Gastroesophageal sphincter (tissue), 4 donors: ENCODE data around the gene TTC13. TPM values are rescaled to one million over a fixed set of nuclear protein-coding genes. Genes with fewer than 3 reads are reported as not detected.

ENCODE experiments used
- ATAC-seq: fragments of 150-250 bp; one replicate; pipeline ENCODE4 v1.9.1; 2016; ENCODE audit warnings: mild to moderate bottlenecking, moderate library complexity
- H3K27ac ChIP-seq, 4 donors: fragments of 200-600 bp; sonication (generic) in 3 of 4; 1 replicate in 3 of 4; 2 replicates in 1 of 4; pipeline ENCODE4 v1.5.1; 2016 to 2019
- H3K27me3 ChIP-seq: fragments of 200-600 bp; sonication (generic); one replicate; pipeline ENCODE4 v1.5.1; 2019
- H3K36me3 ChIP-seq, 2 donors: fragments of 200-600 bp; sonication (generic); one replicate each; pipeline ENCODE4 v1.5.1; 2019; ENCODE audit warnings: control low read depth in 1 of 2
- H3K4me1 ChIP-seq, 3 donors: fragments of 200-600 bp; sonication (generic); 1 replicate in 2 of 3; 2 replicates in 1 of 3; pipeline ENCODE4 v1.5.1; 2016 to 2019; ENCODE audit warnings: control low read depth in 2 of 3
- H3K4me3 ChIP-seq, 2 donors: fragments of 200-600 bp; sonication (generic); one replicate each; pipeline ENCODE4 v1.5.1; 2019; ENCODE audit warnings: mild to moderate bottlenecking in 1 of 2, moderate library complexity in 1 of 2
- H3K9me3 ChIP-seq, 3 donors: fragments of 200-600 bp; sonication (generic); one replicate each; pipeline ENCODE4 v1.5.1; 2017 to 2019; ENCODE audit warnings: control low read depth in 2 of 3
- EP300 ChIP-seq: sonication (generic); formaldehyde crosslinking; IDR thresholded peaks from one replicate; pipeline ENCODE4 v1.6.1; 2017; ENCODE audit warnings: antibody characterized with exemption, mild to moderate bottlenecking
- POLR2A ChIP-seq, 2 donors: fragments of 450-650 bp; IDR thresholded peaks; one replicate each; pipeline ENCODE4 v1.6.1; 2017; ENCODE audit warnings: antibody characterized with exemption in 2 of 2, mild to moderate bottlenecking in 2 of 2, moderate library complexity in 1 of 2
- POLR2AphosphoS5 ChIP-seq: sonication (generic); formaldehyde crosslinking; IDR thresholded peaks from one replicate; pipeline ENCODE4 v1.6.1; 2017; ENCODE audit warnings: antibody characterized with exemption
- WGBS, 2 donors: methylation state at CpG; one replicate each; pipeline ENCODE4 v1.1.5; 2018; ENCODE audit warnings: low coverage in 1 of 2; 5-methylcytosine and 5-hydroxymethylcytosine counted together
- total RNA-seq, 4 donors: library from RNA; depleted of rRNA; stranded (reverse); fragments of >200 nt; gene quantifications; one replicate each; pipeline ENCODE4 v1.1.0, GENCODE V29; 2016
- TF ChIP-seq, protein P1 (sequence below), 4 experiments: fragments of 200-600 bp in 2 of 4; fragments of 450-650 bp in 2 of 4; sonication (generic) in 1 of 4; IDR thresholded peaks; one replicate each; pipeline ENCODE4 v1.5.1; 2017 to 2019; ENCODE audit warnings: antibody characterized with exemption in 4 of 4, mild to moderate bottlenecking in 2 of 4, moderate library complexity in 2 of 4

The TTC13 gene
- total RNA-seq, 4 donors from 2014 or later: 9.6 to 24.4 (median 13.7) TPM

DNA sequence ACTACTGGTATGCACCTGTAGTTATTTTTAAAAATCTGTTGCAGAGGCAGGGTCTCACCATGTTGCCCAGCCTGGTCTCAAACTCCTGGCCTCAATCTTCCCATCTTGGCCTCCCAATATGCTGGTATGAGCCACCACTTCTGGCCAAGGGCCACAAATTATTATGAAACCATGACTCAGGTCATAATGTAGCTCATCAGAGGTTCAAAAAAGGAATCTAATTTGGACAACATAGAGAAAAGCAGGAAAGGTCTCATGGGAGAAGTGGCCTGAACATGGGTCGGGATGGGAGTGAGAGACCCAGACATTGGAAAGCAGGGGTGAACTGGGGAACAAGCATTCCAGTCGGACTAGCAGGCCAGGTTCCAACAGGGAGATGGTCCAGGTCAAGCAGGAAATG is 65.2 kb downstream of the TTC13 start:
- 82 to 83% methylated on average over 1 to 2 of the region's 2 CpGs for WGBS, 2 donors
- Histone ChIP-seq H3K36me3 (peaks cover 0 to 31% of the 10 kb centered on the region in 2 donors), H3K4me3 (no peak overlapping the region), H3K9me3 (no peaks in the 10 kb centered on the region), H3K27me3 (no peaks in the 10 kb centered on the region), H3K4me1 (peaks cover 0 to 27% (median 4%) of the 10 kb centered on the region in 3 donors), H3K27ac (no peak overlapping the region)
- TF ChIP-seq, protein P1, sequence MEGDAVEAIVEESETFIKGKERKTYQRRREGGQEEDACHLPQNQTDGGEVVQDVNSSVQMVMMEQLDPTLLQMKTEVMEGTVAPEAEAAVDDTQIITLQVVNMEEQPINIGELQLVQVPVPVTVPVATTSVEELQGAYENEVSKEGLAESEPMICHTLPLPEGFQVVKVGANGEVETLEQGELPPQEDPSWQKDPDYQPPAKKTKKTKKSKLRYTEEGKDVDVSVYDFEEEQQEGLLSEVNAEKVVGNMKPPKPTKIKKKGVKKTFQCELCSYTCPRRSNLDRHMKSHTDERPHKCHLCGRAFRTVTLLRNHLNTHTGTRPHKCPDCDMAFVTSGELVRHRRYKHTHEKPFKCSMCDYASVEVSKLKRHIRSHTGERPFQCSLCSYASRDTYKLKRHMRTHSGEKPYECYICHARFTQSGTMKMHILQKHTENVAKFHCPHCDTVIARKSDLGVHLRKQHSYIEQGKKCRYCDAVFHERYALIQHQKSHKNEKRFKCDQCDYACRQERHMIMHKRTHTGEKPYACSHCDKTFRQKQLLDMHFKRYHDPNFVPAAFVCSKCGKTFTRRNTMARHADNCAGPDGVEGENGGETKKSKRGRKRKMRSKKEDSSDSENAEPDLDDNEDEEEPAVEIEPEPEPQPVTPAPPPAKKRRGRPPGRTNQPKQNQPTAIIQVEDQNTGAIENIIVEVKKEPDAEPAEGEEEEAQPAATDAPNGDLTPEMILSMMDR (IDR thresholded peaks at IDR 0.05): no peak
- TF ChIP-seq POLR2A (IDR thresholded peaks at IDR 0.05): no peak
- no peak for TF ChIP-seq POLR2AphosphoS5
- TF ChIP-seq EP300: no peak
- ATAC-seq: no peak

GRCh38 chr1:230910755-230911117 is 67.9 kb downstream of the TTC13 start:
- peak; percentile 34 for ATAC-seq
- Histone ChIP-seq H3K4me3 (no peak overlapping the region), H3K27ac (peak overlapping the region in 3 of 4 donors; percentile 51 to 78 (median 66)), H3K36me3 (peaks cover 0 to 40% of the 10 kb centered on the region in 2 donors), H3K9me3 (no peaks in the 10 kb centered on the region), H3K27me3 (no peaks in the 10 kb centered on the region), H3K4me1 (peaks cover 0 to 55% (median 11%) of the 10 kb centered on the region in 3 donors)
- no peak for TF ChIP-seq POLR2A (IDR thresholded peaks at IDR 0.05)
- no peak for TF ChIP-seq EP300
- TF ChIP-seq POLR2AphosphoS5: peak; percentile 78
- TF ChIP-seq, protein P1 (IDR thresholded peaks at IDR 0.05): no peak

- no peaks in the 10 kb centered on the region for H3K9me3 ChIP-seq
- TF ChIP-seq POLR2A (IDR thresholded peaks at IDR 0.05) (no peak), POLR2AphosphoS5 (no peak), EP300 (no peak)
- TF ChIP-seq, protein P1 (IDR thresholded peaks at IDR 0.05): no peak
- no peak overlapping the region for H3K4me3 ChIP-seq
- H3K27ac ChIP-seq: peak overlapping the region in 3 of 4 donors; percentile 51 to 78 (median 66)
- no peaks in the 10 kb centered on the region for H3K27me3 ChIP-seq
- WGBS, 2 donors: 55 to 72% methylated on average over 9 to 13 of the region's 13 CpGs
- ATAC-seq: peak; percentile 57
- H3K36me3 ChIP-seq: peaks cover 0 to 46% of the 10 kb centered on the region in 2 donors
- H3K4me1 ChIP-seq: peaks cover 0 to 59% (median 11%) of the 10 kb centered on the region in 3 donors
These were observed 68.5 kb downstream of the TTC13 start for GRCh38 chr1:230909974-230910754.

GRCh38 chr1:230907472-230908205 is 71.0 kb downstream of the TTC13 start:
- 51 to 66% methylated on average over 4 of the region's 4 CpGs for WGBS, 2 donors
- TF ChIP-seq, protein P1 (IDR thresholded peaks at IDR 0.05): no peak
- no peak for TF ChIP-seq POLR2A (IDR thresholded peaks at IDR 0.05)
- peak; percentile 58 for TF ChIP-seq POLR2AphosphoS5
- no peaks in the 10 kb centered on the region for H3K27me3 ChIP-seq
- H3K9me3 ChIP-seq: no peaks in the 10 kb centered on the region
- no peak overlapping the region for H3K4me3 ChIP-seq
- peaks cover 0 to 44% of the 10 kb centered on the region in 2 donors for H3K36me3 ChIP-seq
- ATAC-seq: peak; percentile 74
- peaks cover 0 to 59% (median 11%) of the 10 kb centered on the region in 3 donors for H3K4me1 ChIP-seq
- peak overlapping the region; percentile 54 to 78 (median 62) for H3K27ac ChIP-seq
